ENCODE results near the gene ACOT13.

Gene ACOT13

DNA sequence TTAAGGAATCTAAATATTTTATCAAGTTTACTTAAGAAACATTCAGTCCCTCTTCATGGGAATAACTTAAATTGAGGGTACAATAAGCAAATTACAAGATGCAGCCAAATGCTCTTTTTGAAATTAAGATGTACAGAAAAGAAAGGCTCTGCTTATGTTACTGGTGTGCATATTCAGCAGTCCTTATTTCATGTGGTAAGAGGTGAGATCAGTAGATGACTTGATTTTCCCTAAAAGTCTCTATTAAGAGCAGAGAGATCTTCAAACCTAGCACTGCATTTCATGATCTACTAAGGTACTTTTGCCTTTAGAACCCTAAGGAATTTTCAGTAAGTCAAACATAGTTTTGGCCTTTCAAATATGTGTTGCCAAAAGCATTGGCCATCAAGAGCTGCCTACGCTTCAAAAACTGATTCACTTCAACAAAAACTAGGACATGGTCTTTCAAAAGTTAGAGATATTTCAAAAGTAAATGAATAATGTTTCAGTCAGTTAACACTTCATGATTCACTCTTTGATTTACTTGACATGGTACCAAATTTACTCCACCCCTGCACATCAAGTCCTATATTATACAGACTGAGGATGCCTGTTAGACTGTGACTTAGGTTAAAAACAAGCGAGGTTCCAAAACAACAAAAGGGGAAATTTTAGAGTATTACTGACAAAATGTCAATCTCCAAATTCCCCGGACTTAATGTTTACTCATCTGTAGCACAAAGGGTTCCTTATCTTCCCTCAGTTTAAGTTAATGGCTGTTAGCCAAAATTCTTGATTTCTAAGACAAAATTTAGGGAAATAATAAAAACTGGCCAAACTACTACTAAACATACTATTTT lies 32.9 kb downstream of the ACOT13 start:
- TF ChIP-seq, protein P1, sequence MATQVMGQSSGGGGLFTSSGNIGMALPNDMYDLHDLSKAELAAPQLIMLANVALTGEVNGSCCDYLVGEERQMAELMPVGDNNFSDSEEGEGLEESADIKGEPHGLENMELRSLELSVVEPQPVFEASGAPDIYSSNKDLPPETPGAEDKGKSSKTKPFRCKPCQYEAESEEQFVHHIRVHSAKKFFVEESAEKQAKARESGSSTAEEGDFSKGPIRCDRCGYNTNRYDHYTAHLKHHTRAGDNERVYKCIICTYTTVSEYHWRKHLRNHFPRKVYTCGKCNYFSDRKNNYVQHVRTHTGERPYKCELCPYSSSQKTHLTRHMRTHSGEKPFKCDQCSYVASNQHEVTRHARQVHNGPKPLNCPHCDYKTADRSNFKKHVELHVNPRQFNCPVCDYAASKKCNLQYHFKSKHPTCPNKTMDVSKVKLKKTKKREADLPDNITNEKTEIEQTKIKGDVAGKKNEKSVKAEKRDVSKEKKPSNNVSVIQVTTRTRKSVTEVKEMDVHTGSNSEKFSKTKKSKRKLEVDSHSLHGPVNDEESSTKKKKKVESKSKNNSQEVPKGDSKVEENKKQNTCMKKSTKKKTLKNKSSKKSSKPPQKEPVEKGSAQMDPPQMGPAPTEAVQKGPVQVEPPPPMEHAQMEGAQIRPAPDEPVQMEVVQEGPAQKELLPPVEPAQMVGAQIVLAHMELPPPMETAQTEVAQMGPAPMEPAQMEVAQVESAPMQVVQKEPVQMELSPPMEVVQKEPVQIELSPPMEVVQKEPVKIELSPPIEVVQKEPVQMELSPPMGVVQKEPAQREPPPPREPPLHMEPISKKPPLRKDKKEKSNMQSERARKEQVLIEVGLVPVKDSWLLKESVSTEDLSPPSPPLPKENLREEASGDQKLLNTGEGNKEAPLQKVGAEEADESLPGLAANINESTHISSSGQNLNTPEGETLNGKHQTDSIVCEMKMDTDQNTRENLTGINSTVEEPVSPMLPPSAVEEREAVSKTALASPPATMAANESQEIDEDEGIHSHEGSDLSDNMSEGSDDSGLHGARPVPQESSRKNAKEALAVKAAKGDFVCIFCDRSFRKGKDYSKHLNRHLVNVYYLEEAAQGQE (IDR thresholded peaks at IDR 0.05; ENCODE audit: insufficient read depth in 1 of 2, low read depth in 2 of 2, low read length in 2 of 2): no peak
- TF ChIP-seq TAF1 (IDR thresholded peaks at IDR 0.05; ENCODE audit: borderline replicate concordance, insufficient read depth, low read length): no peak
- no peak for TF ChIP-seq POLR2AphosphoS5 (IDR thresholded peaks at IDR 0.05; ENCODE audit: low read depth, low read length)
- no peak for TF ChIP-seq FOXP2 (optimal IDR thresholded peaks at IDR 0.05; ENCODE audit: borderline replicate concordance, extremely low read depth, extremely low read length, insufficient read depth)
- TF ChIP-seq SIN3A (IDR thresholded peaks at IDR 0.05; ENCODE audit: borderline replicate concordance, insufficient read depth, low read length): no peak

- TF ChIP-seq TAF1 (IDR thresholded peaks at IDR 0.05; ENCODE audit: borderline replicate concordance, insufficient read depth, low read length): no peak
- TF ChIP-seq, protein P1 (IDR thresholded peaks at IDR 0.05; ENCODE audit: insufficient read depth in 1 of 2, low read depth in 2 of 2, low read length in 2 of 2): no peak
- no peak for TF ChIP-seq FOXP2 (optimal IDR thresholded peaks at IDR 0.05; ENCODE audit: borderline replicate concordance, extremely low read depth, extremely low read length, insufficient read depth)
- TF ChIP-seq SIN3A (IDR thresholded peaks at IDR 0.05; ENCODE audit: borderline replicate concordance, insufficient read depth, low read length): no peak
- TF ChIP-seq POLR2AphosphoS5 (IDR thresholded peaks at IDR 0.05; ENCODE audit: low read depth, low read length): peak; percentile 56
Observed at GRCh38 chr6:24702720-24703282, 35.9 kb downstream of the ACOT13 start.

- TF ChIP-seq TAF1 (IDR thresholded peaks at IDR 0.05; ENCODE audit: borderline replicate concordance, insufficient read depth, low read length): no peak
- TF ChIP-seq, protein P1 (IDR thresholded peaks at IDR 0.05; ENCODE audit: insufficient read depth in 1 of 2, low read depth in 2 of 2, low read length in 2 of 2): no peak
- no peak for TF ChIP-seq SIN3A (IDR thresholded peaks at IDR 0.05; ENCODE audit: borderline replicate concordance, insufficient read depth, low read length)
- no peak for TF ChIP-seq FOXP2 (optimal IDR thresholded peaks at IDR 0.05; ENCODE audit: borderline replicate concordance, extremely low read depth, extremely low read length, insufficient read depth)
- TF ChIP-seq POLR2AphosphoS5 (IDR thresholded peaks at IDR 0.05; ENCODE audit: low read depth, low read length): no peak; the same call in 1 of the 2 replicates
Observed at GRCh38 chr6:24704468-24704867, 37.6 kb downstream of the ACOT13 start.

DNA sequence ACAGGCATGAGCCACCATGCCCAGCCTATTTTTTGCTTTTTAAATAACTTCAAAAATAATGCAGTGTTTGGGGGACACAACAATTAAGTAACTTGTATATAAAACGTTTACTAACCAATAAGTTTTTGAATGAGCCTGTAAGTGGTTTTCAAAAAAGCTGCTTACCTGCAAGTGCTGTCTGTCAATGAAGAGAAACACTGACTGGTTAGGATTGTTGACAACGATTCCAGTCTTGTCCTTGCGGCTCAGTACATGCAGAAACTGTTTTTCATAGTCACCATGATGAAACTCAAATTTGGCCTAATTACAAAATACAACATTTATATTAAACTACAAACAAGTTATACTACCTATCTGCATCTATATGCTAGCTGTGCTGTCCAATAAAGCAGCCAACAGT lies 41.7 kb downstream of the ACOT13 start:
- no peak for TF ChIP-seq FOXP2 (optimal IDR thresholded peaks at IDR 0.05; ENCODE audit: borderline replicate concordance, extremely low read depth, extremely low read length, insufficient read depth)
- no peak for TF ChIP-seq SIN3A (IDR thresholded peaks at IDR 0.05; ENCODE audit: borderline replicate concordance, insufficient read depth, low read length)
- no peak for TF ChIP-seq TAF1 (IDR thresholded peaks at IDR 0.05; ENCODE audit: borderline replicate concordance, insufficient read depth, low read length)
- TF ChIP-seq POLR2AphosphoS5 (IDR thresholded peaks at IDR 0.05; ENCODE audit: low read depth, low read length): 0 out of 2 replicates have a peak, but pooled peaks have one; percentile 33

- TF ChIP-seq POLR2AphosphoS5 (IDR thresholded peaks at IDR 0.05; ENCODE audit: low read depth, low read length) (no peak), FOXP2 (optimal IDR thresholded peaks at IDR 0.05; ENCODE audit: borderline replicate concordance, extremely low read depth, extremely low read length, insufficient read depth) (no peak), SIN3A (IDR thresholded peaks at IDR 0.05; ENCODE audit: borderline replicate concordance, insufficient read depth, low read length) (no peak), TAF1 (IDR thresholded peaks at IDR 0.05; ENCODE audit: borderline replicate concordance, insufficient read depth, low read length) (no peak)
- TF ChIP-seq, protein P1 (IDR thresholded peaks at IDR 0.05; ENCODE audit: insufficient read depth in 1 of 2, low read depth in 2 of 2, low read length in 2 of 2): no peak
Observed at GRCh38 chr6:24709014-24709711, 42.3 kb downstream of the ACOT13 start.
